HG03135 (cell line): Measurements from ENCODE around the gene NOXO1.

Source experiments
- ATAC-seq: cut with Tn5 transposase; IDR thresholded peaks from one replicate; pipeline ENCODE4 v1.9.1; 2021; ENCODE audit warnings: mild to moderate bottlenecking, moderate library complexity; ENCODE audit not compliant: unreplicated experiment

NOXO1 gene, protein sequence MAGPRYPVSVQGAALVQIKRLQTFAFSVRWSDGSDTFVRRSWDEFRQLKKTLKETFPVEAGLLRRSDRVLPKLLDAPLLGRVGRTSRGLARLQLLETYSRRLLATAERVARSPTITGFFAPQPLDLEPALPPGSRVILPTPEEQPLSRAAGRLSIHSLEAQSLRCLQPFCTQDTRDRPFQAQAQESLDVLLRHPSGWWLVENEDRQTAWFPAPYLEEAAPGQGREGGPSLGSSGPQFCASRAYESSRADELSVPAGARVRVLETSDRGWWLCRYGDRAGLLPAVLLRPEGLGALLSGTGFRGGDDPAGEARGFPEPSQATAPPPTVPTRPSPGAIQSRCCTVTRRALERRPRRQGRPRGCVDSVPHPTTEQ

GRCh38 chr16:1981398-1981836, at the start of gene NOXO1:
Gene NOXO1 (minus strand): TSS chr16:1981469. CDS start chr16:1981179, 290 bp downstream.
- no peak for ATAC-seq

DNA sequence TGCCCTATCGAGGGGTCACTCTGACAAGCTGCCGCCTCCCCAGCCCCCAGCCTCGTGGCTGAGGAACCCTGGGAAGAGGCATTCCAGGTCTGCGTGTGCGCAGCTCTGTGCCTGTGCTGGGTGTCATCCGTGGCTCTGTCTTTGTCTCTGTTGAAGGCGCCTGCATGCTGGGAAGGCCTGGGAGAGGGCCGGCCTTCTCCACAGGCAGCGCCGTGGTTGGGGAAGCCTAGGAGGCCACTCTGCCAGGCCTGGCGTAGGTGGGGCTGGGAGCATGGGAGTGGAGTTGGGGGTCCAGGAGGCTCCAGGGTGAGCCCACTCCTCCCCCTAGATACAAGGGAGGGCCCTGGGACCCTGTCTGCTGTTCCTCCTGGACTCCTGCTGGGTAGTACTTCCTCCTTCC, 48.8 kb upstream of the NOXO1 start:
- no peak for ATAC-seq

DNA sequence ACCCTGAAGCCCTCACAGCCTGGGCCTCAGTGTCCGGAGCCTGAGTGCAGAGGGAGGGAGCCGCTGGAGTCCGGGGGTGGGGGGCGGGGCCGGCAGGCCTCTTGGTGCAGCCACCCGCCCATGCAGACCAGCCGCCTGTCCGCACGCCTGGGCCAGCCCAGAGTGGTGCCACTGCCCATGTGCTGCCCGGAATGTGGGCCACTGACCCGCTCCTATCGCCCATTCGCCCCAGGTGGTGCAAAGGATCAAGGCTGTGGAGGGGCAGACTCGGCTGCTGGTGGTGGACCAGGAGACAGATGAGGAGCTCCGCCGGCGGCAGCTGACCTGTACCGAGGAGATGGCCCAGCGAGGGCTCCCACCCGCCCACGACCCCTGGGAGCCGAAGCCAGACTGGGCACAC, 48.1 kb upstream of the NOXO1 start:
- ATAC-seq: no peak

- ATAC-seq: no peak
Observed at GRCh38 chr16:2028620-2029220, 47.5 kb upstream of the NOXO1 start.

GRCh38 chr16:2028146-2028545, 46.9 kb upstream of the NOXO1 start:
- ATAC-seq: no peak

- ATAC-seq: no peak
Observed at GRCh38 chr16:2027024-2028010, 46.0 kb upstream of the NOXO1 start.

- ATAC-seq: no peak
Observed at GRCh38 chr16:2026461-2027023, 45.3 kb upstream of the NOXO1 start, which contains the start of gene NHERF2. Gene NHERF2 (plus strand): TSS chr16:2026902. CDS start chr16:2027006, 104 bp downstream.

DNA sequence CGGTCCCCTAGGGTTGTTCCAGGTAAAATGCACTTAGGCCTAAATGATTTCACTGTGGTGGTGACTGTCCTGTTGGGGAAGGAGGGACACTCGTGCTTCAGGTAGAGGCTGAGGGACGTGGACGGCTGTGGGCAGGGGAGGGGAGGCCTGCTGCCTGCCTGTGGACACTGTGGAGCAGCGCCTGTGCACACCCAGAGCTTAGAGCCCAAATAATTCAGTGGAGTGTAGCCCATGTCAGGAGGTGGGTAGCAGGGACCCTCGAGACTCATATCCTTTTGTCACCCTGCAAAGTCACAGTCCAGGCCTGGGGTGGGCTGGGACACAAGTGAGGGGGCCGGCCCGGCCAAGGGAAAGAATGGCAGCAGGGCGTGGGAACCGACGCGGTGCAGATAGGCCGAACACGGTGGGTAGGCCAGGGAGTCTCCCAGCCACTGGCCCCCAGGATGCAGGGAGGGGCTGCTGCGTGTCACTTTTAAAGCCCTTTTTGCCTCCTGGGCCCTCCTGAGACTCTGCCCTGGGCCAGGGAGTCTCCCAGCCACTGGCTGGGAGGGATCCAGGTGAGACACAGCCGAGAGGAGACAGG, 44.7 kb upstream of the NOXO1 start:
- no peak for ATAC-seq

- ATAC-seq: no peak
Observed at GRCh38 chr16:2025251-2025650, 44.0 kb upstream of the NOXO1 start.

DNA sequence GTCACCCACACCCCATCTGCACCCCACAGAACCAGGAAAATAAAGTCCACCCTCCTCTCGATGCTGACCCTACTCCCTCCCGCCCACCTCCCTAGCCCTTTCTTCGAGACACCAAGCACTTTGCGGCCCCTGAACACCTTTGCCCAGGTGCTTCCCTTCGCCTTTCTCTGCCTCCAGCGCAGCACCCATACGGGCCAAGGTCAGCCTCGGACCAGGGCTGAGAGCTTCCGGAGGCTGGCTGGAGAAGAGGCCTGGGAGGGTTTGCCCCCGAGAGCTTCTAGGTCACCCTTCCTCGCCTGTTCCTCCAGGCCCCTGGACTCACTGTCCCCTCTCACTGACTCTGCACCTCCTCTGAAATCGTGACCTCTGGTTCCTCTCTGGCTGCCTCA, 42.8 kb upstream of the NOXO1 start:
- ATAC-seq: no peak

GRCh38 chr16:2023092-2024031, 42.1 kb upstream of the NOXO1 start:
- peak; percentile 66 for ATAC-seq

GRCh38 chr16:2022723-2023091, 41.4 kb upstream of the NOXO1 start:
- no peak for ATAC-seq

DNA sequence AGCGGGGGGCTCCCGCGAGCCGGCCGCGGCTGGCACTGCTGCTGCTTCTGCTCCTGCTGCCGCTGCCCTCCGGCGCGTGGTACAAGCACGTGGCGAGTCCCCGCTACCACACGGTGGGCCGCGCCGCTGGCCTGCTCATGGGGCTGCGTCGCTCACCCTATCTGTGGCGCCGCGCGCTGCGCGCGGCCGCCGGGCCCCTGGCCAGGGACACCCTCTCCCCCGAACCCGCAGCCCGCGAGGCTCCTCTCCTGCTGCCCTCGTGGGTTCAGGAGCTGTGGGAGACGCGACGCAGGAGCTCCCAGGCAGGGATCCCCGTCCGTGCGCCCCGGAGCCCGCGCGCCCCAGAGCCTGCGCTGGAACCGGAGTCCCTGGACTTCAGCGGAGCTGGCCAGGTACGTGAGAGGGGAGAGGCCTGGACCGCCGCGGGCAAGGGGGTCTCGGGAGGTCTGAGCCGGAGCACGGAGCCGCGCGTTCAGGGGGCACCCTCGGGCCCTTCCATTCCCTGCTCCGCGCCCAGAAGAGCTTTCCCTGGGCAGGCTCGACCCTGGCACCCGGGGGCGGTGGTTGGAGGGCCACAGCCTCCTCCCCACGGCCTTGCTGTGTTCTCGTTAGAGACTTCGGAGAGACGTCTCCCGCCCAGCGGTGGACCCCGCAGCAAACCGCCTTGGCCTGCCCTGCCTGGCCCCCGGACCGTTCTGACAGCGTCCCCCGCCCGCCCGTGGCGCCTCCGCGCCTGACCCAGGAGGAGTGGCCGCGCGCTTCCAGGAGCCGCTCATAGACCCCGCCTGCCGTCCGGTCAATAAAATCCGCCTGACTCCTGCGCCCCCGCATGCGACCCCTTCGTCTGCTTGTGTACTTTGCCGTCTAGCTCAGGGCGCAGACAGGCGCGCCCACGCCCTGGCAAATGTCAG, 38.9 kb upstream of the NOXO1 start:
- no peak for ATAC-seq

DNA sequence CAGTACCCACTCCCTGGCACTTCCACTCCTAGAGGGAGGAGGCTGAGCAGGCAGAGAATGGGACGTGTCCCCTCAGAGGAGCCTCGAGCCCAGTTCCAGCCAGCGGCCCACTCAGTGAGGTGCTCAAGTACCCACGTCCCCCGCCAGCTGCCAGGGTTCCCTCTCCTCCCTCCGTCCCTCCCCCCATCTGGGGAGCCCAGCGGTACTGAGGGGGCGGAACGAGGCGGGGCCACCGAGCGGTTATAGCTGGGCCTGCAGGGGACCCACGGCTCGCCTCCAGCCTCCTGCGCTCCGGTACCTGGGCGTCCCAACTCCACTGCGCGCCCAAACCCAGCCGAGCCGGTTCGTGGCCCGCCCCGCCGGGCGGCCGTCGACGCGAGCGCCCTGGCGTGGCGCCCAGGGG, 38.2 kb upstream of the NOXO1 start, which contains the start of gene NPW:
TSS of gene NPW (plus strand) at position 268 of the 403 bp plus-strand sequence.
- ATAC-seq: no peak

DNA sequence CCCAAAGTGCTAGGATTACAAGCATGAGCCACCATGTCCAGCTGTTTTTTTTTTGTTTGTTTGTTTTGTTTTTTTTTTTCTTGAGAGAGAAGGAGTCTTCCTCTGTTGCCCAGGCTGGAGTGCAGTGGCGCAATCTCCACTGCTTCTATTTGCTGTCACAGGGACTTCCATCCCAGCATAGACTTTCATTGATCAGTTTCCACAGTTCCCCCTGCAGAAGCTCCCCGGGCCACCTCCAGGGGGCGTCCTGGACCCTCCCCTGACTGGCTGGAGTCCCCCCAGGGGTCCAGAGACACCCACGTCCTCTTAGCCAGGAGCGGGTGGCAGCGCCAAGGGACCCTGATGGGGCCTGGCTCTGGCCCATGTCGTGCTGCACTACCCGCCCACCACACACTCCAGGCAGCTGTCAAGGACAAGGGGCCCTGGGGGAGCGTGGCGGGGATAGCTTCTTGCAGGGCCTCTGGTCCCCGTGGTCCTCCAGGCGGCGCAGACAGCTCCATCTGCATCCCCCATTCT, 35.2 kb upstream of the NOXO1 start:
- ATAC-seq: no peak

DNA sequence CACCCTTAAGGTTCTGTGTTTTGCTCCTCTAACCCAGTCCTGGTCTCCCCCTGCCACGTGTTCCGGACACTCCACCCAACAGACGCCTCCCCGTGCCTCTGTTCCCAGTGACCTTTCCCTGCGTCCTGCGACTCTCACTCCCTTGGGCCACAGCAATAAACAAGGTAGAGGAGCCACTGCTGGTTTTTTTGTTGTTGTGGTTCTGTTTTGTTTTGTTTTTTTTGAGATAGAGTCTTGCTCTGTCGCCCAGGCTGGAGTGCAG, 34.6 kb upstream of the NOXO1 start:
- no peak for ATAC-seq

GRCh38 chr16:2015117-2015946, 34.1 kb upstream of the NOXO1 start:
- no peak for ATAC-seq

GRCh38 chr16:2013527-2013926, 32.3 kb upstream of the NOXO1 start:
- ATAC-seq: no peak
